CD14-positive monocyte (primary cell): ENCODE measurements around the gene CUZD1. TPM values are rescaled to one million over a fixed set of nuclear protein-coding genes. Genes with fewer than 3 reads are reported as not detected.

Source experiments
- DNase-seq, 3 donors: peaks; one replicate each; pipeline ENCODE4 v3.0.0-alpha.2; 2011 to 2022
- H2AFZ ChIP-seq: 2 replicates; pipeline ENCODE4 v1.6.0; 2012; ENCODE audit warnings: mild to moderate bottlenecking, low read depth, low read length, inconsistent platforms; ENCODE audit not compliant: insufficient read depth, poor library complexity, severe bottlenecking
- H3K27ac ChIP-seq, 2 donors: 1 replicate in 1 of 2; 2 replicates in 1 of 2; pipeline ENCODE4 v1.5.1; 2012 to 2013; ENCODE audit warnings: low read length in 2 of 2, control low read depth in 1 of 2, inconsistent platforms in 1 of 2, low read depth in 1 of 2, mild to moderate bottlenecking in 1 of 2
- H3K27me3 ChIP-seq, 2 donors: one replicate each; pipeline versions ENCODE4 v1.6.0 to v1.6.1; 2011 to 2013; ENCODE audit warnings: low read length in 2 of 2; ENCODE audit not compliant: control insufficient read depth in 2 of 2, insufficient read depth in 2 of 2
- H3K36me3 ChIP-seq, 2 donors: replicated peaks in 1 of 2; 1 replicate in 1 of 2; 2 replicates in 1 of 2; pipeline versions ENCODE4 v1.5.1 to v1.6.1; 2012 to 2013; ENCODE audit warnings: low read length in 2 of 2, control low read depth in 1 of 2, inconsistent platforms in 1 of 2, mild to moderate bottlenecking in 1 of 2; ENCODE audit not compliant: insufficient read depth in 2 of 2, control insufficient read depth in 1 of 2
- H3K4me1 ChIP-seq, 2 donors: 1 replicate in 1 of 2; 2 replicates in 1 of 2; pipeline versions ENCODE4 v1.5.1 to v1.6.1; 2012 to 2013; ENCODE audit warnings: low read length in 2 of 2, control low read depth in 1 of 2, inconsistent platforms in 1 of 2, mild to moderate bottlenecking in 1 of 2, moderate library complexity in 1 of 2; ENCODE audit not compliant: insufficient read depth in 2 of 2, control insufficient read depth in 1 of 2
- H3K4me2 ChIP-seq: replicated peaks from 2 replicates; pipeline ENCODE3; 2012; ENCODE audit warnings: low read length, moderate library complexity, mild to moderate bottlenecking; ENCODE audit not compliant: poor library complexity, severe bottlenecking; ENCODE audit errors: extremely low read depth
- H3K4me3 ChIP-seq, 3 experiments: fragments of 200-600 bp in 1 of 3; sonication (generic) in 1 of 3; replicated peaks in 1 of 3; 1 replicate in 2 of 3; 2 replicates in 1 of 3; pipeline ENCODE4 v1.5.1; 2011 to 2013; ENCODE audit warnings: low read length in 3 of 3, mild to moderate bottlenecking in 3 of 3, control low read depth in 2 of 3, low read depth in 2 of 3, inconsistent platforms in 1 of 3, moderate library complexity in 1 of 3
- H3K79me2 ChIP-seq: 2 replicates; pipeline ENCODE4 v1.6.0; 2012; ENCODE audit warnings: mild to moderate bottlenecking, control low read depth, inconsistent platforms, low read length, moderate library complexity; ENCODE audit not compliant: insufficient read depth
- H3K9ac ChIP-seq: 2 replicates; pipeline ENCODE4 v1.6.0; 2017; ENCODE audit warnings: low read length, mild to moderate bottlenecking; ENCODE audit not compliant: insufficient read depth, poor library complexity, severe bottlenecking
- H3K9me3 ChIP-seq, 2 donors: replicated peaks in 1 of 2; 1 replicate in 1 of 2; 2 replicates in 1 of 2; pipeline versions ENCODE4 v1.5.1 to v1.6.1; 2012 to 2013; ENCODE audit warnings: low read length in 2 of 2, control low read depth in 1 of 2; ENCODE audit not compliant: control insufficient read depth in 1 of 2, insufficient read depth in 1 of 2
- H4K20me1 ChIP-seq: 2 replicates; pipeline ENCODE4 v1.6.0; 2012; ENCODE audit warnings: mild to moderate bottlenecking, low read length, control low read depth, moderate library complexity; ENCODE audit not compliant: insufficient read depth
- H3K27ac Mint-ChIP-seq, 7 donors: one replicate each; pipeline ENCODE4 v1.8.0; 2020; ENCODE audit warnings: mild to moderate bottlenecking in 7 of 7, mixed read lengths in 7 of 7, moderate library complexity in 6 of 7, inconsistent platforms in 2 of 7
- H3K27me3 Mint-ChIP-seq, 3 donors: one replicate each; pipeline ENCODE4 v1.8.0; 2021 to 2022; ENCODE audit warnings: low read depth in 3 of 3, mild to moderate bottlenecking in 3 of 3, mixed read lengths in 3 of 3, moderate library complexity in 3 of 3, inconsistent platforms in 1 of 3
- H3K36me3 Mint-ChIP-seq, 2 donors: one replicate each; pipeline ENCODE4 v1.8.0; 2020; ENCODE audit warnings: mixed read lengths in 2 of 2, inconsistent platforms in 1 of 2, mild to moderate bottlenecking in 1 of 2
- H3K4me1 Mint-ChIP-seq: one replicate; pipeline ENCODE4 v1.8.0; 2020; ENCODE audit warnings: mild to moderate bottlenecking, mixed read lengths
- H3K4me3 Mint-ChIP-seq, 2 donors: one replicate each; pipeline ENCODE4 v1.8.0; 2020; ENCODE audit warnings: mild to moderate bottlenecking in 2 of 2, mixed read lengths in 2 of 2, moderate library complexity in 1 of 2
- H3K9me3 Mint-ChIP-seq, 7 donors: one replicate each; pipeline ENCODE4 v1.8.0; 2020 to 2022; ENCODE audit warnings: mixed read lengths in 7 of 7, mild to moderate bottlenecking in 6 of 7, moderate library complexity in 6 of 7, inconsistent platforms in 2 of 7
- whole genome bisulfite sequencing: methylation state at CpG from one replicate; pipeline ENCODE4 v1.1.5; 2013; ENCODE audit warnings: missing lambda C conversion rate; ENCODE audit not compliant: insufficient coverage; 5-methylcytosine and 5-hydroxymethylcytosine counted together
- intact Hi-C, 2 donors: fragments of 100-400 bp; cut with micrococcal nuclease; formaldehyde crosslinking; loops; one replicate each; pipeline versions ENCODE4 v1.15.0 to v1.15.1; 2023
- polyA plus RNA-seq, 3 donors: library from polyadenylated mRNA; depleted of rRNA in 1 of 3; unstranded in 2 of 3; stranded (reverse) in 1 of 3; fragments of 300-500 nt in 2 of 3; fragments of >200 nt in 1 of 3; fragmentation: Illumina TruSeq in 2 of 3; gene quantifications; 1 replicate in 2 of 3; 2 replicates in 1 of 3; pipeline ENCODE4 v1.2.3, GENCODE V29; 2012 to 2021
- TF ChIP-seq, protein P1 (sequence below): fragments of 200-600 bp; IDR thresholded peaks from one replicate; pipeline ENCODE4 v1.8.0; 2022; ENCODE audit warnings: antibody characterized with exemption, mild to moderate bottlenecking

Gene CUZD1
- polyA plus RNA-seq, 3 donors, result 0.14 to 0.29 TPM; not detected in 1

- Histone ChIP-seq H3K4me2 (no peak overlapping the region), H3K79me2 (no peaks in the 10 kb centered on the region), H3K4me1 (no peaks in the 10 kb centered on the region), H3K36me3 (no peaks in the 10 kb centered on the region), H3K9me3 (no peaks in the 10 kb centered on the region), H3K4me3 (no peak overlapping the region), H3K27ac (no peak overlapping the region), H3K27me3 (no peaks in the 10 kb centered on the region), H4K20me1 (no peaks in the 10 kb centered on the region), H2AFZ (no peak overlapping the region), H3K9ac (no peak overlapping the region)
- H3K36me3 Mint-ChIP-seq, result peaks cover 11 to 37% of the 10 kb centered on the region in 2 donors
- intact Hi-C loops, result no loop called here
- 73% methylated on average over 4 of the region's 4 CpGs for WGBS
- no peak overlapping the region for H3K27ac Mint-ChIP-seq
- no peak for DNase-seq
- TF ChIP-seq, protein P1, sequence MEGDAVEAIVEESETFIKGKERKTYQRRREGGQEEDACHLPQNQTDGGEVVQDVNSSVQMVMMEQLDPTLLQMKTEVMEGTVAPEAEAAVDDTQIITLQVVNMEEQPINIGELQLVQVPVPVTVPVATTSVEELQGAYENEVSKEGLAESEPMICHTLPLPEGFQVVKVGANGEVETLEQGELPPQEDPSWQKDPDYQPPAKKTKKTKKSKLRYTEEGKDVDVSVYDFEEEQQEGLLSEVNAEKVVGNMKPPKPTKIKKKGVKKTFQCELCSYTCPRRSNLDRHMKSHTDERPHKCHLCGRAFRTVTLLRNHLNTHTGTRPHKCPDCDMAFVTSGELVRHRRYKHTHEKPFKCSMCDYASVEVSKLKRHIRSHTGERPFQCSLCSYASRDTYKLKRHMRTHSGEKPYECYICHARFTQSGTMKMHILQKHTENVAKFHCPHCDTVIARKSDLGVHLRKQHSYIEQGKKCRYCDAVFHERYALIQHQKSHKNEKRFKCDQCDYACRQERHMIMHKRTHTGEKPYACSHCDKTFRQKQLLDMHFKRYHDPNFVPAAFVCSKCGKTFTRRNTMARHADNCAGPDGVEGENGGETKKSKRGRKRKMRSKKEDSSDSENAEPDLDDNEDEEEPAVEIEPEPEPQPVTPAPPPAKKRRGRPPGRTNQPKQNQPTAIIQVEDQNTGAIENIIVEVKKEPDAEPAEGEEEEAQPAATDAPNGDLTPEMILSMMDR, result no peak
- H3K9me3 Mint-ChIP-seq, result peaks cover 0 to 6% (median 2%) of the 10 kb centered on the region in 7 donors
- H3K4me1 Mint-ChIP-seq, result no peaks in the 10 kb centered on the region
- H3K27me3 Mint-ChIP-seq, result peaks cover 0 to 2% (median 1%) of the 10 kb centered on the region in 3 donors
- H3K4me3 Mint-ChIP-seq, result no peak overlapping the region
Measured at GRCh38 chr10:122838880-122839279, 6.8 kb downstream of the CUZD1 start.

DNA sequence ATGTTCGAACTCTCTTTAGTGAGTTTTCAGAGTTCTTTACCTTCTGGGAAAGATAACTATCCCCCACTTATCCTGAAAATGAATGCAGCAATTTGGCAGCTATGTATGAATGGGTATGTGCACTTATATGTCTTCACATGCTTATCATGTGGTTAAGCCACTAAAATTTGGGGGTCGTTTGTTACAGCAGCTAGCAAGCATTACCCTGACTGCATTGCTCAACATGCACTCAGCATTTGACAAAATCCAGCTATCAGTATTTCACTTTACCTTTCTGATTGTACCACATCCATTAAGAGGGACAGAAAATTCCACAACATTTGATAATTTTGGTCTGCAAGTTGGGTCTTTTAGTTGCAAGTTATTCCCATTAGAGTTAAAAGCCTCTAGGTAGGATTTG lies 9.7 kb downstream of the CUZD1 start:
- peaks cover 0 to 6% (median 2%) of the 10 kb centered on the region in 7 donors for H3K9me3 Mint-ChIP-seq
- Histone ChIP-seq H4K20me1 (no peaks in the 10 kb centered on the region), H3K27me3 (no peaks in the 10 kb centered on the region), H2AFZ (no peak overlapping the region), H3K79me2 (no peaks in the 10 kb centered on the region), H3K9me3 (no peaks in the 10 kb centered on the region), H3K4me1 (no peaks in the 10 kb centered on the region), H3K9ac (no peak overlapping the region), H3K27ac (no peak overlapping the region), H3K4me3 (no peak overlapping the region), H3K36me3 (no peaks in the 10 kb centered on the region), H3K4me2 (no peak overlapping the region)
- H3K27me3 Mint-ChIP-seq, result peaks cover 0 to 4% (median 1%) of the 10 kb centered on the region in 3 donors
- DNase-seq, result no peak
- no peak overlapping the region for H3K4me3 Mint-ChIP-seq
- H3K27ac Mint-ChIP-seq, result no peak overlapping the region
- intact Hi-C loops, result no loop called here
- TF ChIP-seq, protein P1, result no peak
- WGBS, result 100% methylated on average over 1 of the region's 2 CpGs
- no peaks in the 10 kb centered on the region for H3K4me1 Mint-ChIP-seq
- H3K36me3 Mint-ChIP-seq, result peaks cover 18 to 50% of the 10 kb centered on the region in 2 donors
